Stimulated activated naive CD8-positive, alpha-beta T cell treated with anti-CD3 and anti-CD28 coated beads, Interleukin-15, Interleukin-2, amounts not matched to agents 100 ng/mL and 50 ng/mL, for 24 hours (primary cell): ENCODE measurements around the gene CCDC6.

Experiments used
- H3K27ac Mint-ChIP-seq: one replicate; pipeline ENCODE4 v1.8.0; 2021; ENCODE audit warnings: mild to moderate bottlenecking, mixed read lengths
- H3K27me3 Mint-ChIP-seq: one replicate; pipeline ENCODE4 v1.8.0; 2021; ENCODE audit warnings: mixed read lengths
- H3K36me3 Mint-ChIP-seq: one replicate; pipeline ENCODE4 v1.8.0; 2021; ENCODE audit warnings: low read depth, mixed read lengths
- H3K4me1 Mint-ChIP-seq: one replicate; pipeline ENCODE4 v1.8.0; 2021; ENCODE audit warnings: low read depth, mixed read lengths
- H3K4me3 Mint-ChIP-seq: one replicate; pipeline ENCODE4 v1.8.0; 2021; ENCODE audit warnings: mild to moderate bottlenecking, mixed read lengths
- H3K9me3 Mint-ChIP-seq: one replicate; pipeline ENCODE4 v1.8.0; 2021; ENCODE audit warnings: mixed read lengths

Gene CCDC6

DNA sequence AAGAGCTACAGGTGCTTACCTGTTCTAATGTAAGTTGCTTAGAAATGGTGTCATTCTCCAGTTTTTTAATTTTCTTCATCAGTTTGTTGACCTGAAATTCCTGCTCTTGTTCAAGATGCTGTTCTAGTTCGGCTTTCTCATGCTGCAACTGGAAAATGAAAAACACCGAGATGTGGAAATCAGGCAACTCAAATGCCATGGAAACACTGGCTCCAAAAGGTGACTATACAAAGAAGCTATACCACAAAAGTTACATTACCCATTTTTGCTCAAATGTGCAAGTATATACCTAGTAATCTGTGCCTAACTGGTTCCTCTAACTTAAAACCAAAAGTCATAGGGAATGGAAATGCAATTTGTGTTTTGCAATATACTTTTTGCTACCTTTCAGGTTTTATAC lies 73.8 kb downstream of the CCDC6 start:
- no peaks in the 10 kb centered on the region for H3K27me3 Mint-ChIP-seq

DNA sequence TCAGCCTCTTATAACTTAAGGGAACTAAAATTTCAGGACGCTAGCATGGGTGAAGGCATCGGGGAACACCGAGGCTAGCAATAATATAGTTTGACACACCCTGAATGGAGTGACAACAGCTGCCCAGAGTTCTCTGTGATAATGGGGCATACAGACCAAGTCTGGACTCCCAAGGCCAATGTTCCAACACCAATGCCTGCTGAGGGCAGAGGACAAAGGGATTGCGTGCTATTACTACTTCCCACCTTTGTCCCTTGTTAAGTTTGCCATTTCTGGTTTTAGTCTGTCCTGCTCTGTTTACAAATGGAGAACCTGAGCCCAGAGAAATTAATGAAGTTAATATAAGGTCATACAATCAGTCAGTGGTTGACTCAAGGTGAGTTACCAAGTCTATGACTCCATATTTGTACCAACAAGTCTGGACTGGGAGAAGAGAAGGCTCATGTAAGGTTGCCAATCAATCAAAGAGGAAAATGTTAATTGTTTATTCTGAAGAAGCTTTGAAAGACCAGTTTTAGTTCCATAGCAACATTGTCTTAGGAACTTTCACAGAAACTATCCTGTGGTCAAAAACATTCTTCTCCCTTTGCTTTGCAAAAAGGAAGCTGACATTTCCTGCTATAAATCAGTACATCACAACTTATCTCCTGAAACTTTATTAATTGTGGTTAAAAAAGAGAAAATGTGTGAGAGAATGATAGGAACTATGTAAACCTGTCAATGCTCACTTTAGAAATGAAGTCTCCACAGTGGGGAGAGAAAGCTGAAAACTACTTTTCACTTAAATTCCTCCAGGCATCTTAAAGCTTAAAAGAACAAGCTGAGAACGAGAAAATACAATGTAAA lies 74.5 kb downstream of the CCDC6 start:
- Mint-ChIP-seq H3K4me3 (no peak overlapping the region), H3K4me1 (peaks cover 52% of the 10 kb centered on the region), H3K9me3 (no peaks in the 10 kb centered on the region), H3K27ac (peak overlapping the region; percentile 53), H3K36me3 (peaks cover 45% of the 10 kb centered on the region), H3K27me3 (no peaks in the 10 kb centered on the region)

More for the DNA sequence above, 73.8 kb downstream of the CCDC6 start:
- Mint-ChIP-seq H3K4me3 (no peak overlapping the region), H3K4me1 (peaks cover 55% of the 10 kb centered on the region), H3K9me3 (no peaks in the 10 kb centered on the region), H3K27ac (no peak overlapping the region), H3K36me3 (peaks cover 44% of the 10 kb centered on the region)

GRCh38 chr10:59830601-59831259 lies 75.6 kb downstream of the CCDC6 start:
- Mint-ChIP-seq H3K27me3 (no peaks in the 10 kb centered on the region), H3K27ac (no peak overlapping the region), H3K4me1 (peaks cover 54% of the 10 kb centered on the region), H3K4me3 (no peak overlapping the region), H3K9me3 (no peaks in the 10 kb centered on the region), H3K36me3 (peaks cover 57% of the 10 kb centered on the region)

DNA sequence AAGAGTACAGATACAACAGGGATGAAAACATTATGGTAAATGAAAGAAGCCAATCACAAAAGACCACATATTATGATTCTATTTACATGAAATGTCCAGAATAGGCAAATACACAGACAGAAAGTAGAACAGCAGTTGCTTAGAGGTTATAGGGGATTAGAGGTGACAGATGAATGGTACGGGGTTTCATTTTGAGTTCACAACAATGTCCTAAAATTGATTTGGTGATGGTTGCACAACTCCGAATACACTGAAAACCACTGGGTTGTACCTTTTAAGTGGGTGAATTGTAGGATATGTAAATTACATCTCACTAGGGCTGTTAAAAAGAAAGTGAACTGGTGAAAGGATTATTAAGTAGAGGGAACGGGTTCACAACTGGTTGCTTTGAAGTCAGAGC lies 76.8 kb downstream of the CCDC6 start:
- Mint-ChIP-seq H3K27me3 (no peaks in the 10 kb centered on the region), H3K9me3 (no peaks in the 10 kb centered on the region), H3K36me3 (peaks cover 59% of the 10 kb centered on the region), H3K27ac (no peak overlapping the region), H3K4me3 (no peak overlapping the region), H3K4me1 (peaks cover 47% of the 10 kb centered on the region)

- H3K4me3 Mint-ChIP-seq, result no peak overlapping the region
- peaks cover 63% of the 10 kb centered on the region for H3K36me3 Mint-ChIP-seq
- H3K27me3 Mint-ChIP-seq, result no peaks in the 10 kb centered on the region
- peaks cover 51% of the 10 kb centered on the region for H3K4me1 Mint-ChIP-seq
- H3K27ac Mint-ChIP-seq, result no peak overlapping the region
- H3K9me3 Mint-ChIP-seq, result no peaks in the 10 kb centered on the region
Observed at GRCh38 chr10:59829024-59829423, 77.3 kb downstream of the CCDC6 start.

- H3K4me3 Mint-ChIP-seq, result no peak overlapping the region
- no peaks in the 10 kb centered on the region for H3K27me3 Mint-ChIP-seq
- H3K9me3 Mint-ChIP-seq, result no peaks in the 10 kb centered on the region
- peaks cover 54% of the 10 kb centered on the region for H3K4me1 Mint-ChIP-seq
- peaks cover 54% of the 10 kb centered on the region for H3K36me3 Mint-ChIP-seq
- H3K27ac Mint-ChIP-seq, result no peak overlapping the region
Observed at GRCh38 chr10:59825932-59826331, 80.4 kb downstream of the CCDC6 start.

DNA sequence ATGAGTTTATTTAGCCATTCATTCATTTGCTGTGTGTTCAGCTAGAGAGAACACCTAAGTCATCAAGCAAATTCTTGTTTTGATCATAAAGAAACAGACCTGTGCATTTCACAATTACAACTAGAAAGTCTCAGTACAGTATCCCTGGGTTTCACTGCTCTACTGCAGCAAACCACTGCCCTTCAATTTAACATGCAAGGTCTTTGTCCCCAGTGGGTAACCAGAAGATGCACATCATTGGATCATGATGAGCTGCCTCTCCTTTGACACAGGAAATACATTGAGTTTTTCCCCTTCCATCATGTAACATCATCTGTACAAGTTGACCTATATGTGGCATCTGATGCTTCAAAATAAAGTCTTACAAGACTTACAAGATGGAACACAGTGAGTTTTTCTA lies 82.6 kb downstream of the CCDC6 start:
- H3K36me3 Mint-ChIP-seq, result peaks cover 52% of the 10 kb centered on the region
- H3K9me3 Mint-ChIP-seq, result no peaks in the 10 kb centered on the region
- peaks cover 57% of the 10 kb centered on the region for H3K4me1 Mint-ChIP-seq
- H3K27me3 Mint-ChIP-seq, result no peaks in the 10 kb centered on the region
- H3K27ac Mint-ChIP-seq, result no peak overlapping the region
- no peak overlapping the region for H3K4me3 Mint-ChIP-seq

GRCh38 chr10:59823111-59823510 lies 83.2 kb downstream of the CCDC6 start:
- Mint-ChIP-seq H3K4me3 (no peak overlapping the region), H3K36me3 (peaks cover 52% of the 10 kb centered on the region), H3K4me1 (peaks cover 54% of the 10 kb centered on the region), H3K27me3 (no peaks in the 10 kb centered on the region), H3K9me3 (no peaks in the 10 kb centered on the region), H3K27ac (no peak overlapping the region)

DNA sequence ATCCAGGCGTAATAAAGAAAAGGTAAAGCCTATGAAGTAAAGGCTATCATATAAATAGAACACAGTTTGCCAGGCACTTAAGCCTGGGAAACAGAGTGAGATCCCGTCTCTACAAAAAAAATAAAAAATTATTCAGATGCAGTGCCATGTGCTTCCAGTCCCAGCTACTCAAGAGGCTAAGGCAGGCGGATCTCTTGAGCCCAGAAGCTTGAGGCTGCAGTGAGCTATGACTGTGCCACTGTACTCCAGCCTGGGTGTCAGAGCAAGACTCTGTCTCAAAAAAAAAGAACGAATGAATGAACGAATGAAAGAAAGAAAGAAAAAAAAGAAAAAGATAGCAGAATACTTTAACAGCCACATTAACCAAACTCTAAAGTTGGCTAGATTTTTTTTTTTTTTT lies 85.9 kb downstream of the CCDC6 start:
- no peaks in the 10 kb centered on the region for H3K9me3 Mint-ChIP-seq
- peaks cover 53% of the 10 kb centered on the region for H3K4me1 Mint-ChIP-seq
- H3K4me3 Mint-ChIP-seq, result no peak overlapping the region
- H3K27me3 Mint-ChIP-seq, result no peaks in the 10 kb centered on the region
- H3K36me3 Mint-ChIP-seq, result peaks cover 58% of the 10 kb centered on the region
- no peak overlapping the region for H3K27ac Mint-ChIP-seq

GRCh38 chr10:59819683-59820082 lies 86.7 kb downstream of the CCDC6 start:
- Mint-ChIP-seq H3K4me3 (no peak overlapping the region), H3K9me3 (no peaks in the 10 kb centered on the region), H3K27ac (no peak overlapping the region), H3K36me3 (peaks cover 58% of the 10 kb centered on the region), H3K4me1 (peaks cover 56% of the 10 kb centered on the region), H3K27me3 (no peaks in the 10 kb centered on the region)

GRCh38 chr10:59819265-59819664 lies 87.1 kb downstream of the CCDC6 start:
- no peaks in the 10 kb centered on the region for H3K9me3 Mint-ChIP-seq
- H3K27me3 Mint-ChIP-seq, result no peaks in the 10 kb centered on the region
- H3K36me3 Mint-ChIP-seq, result peaks cover 58% of the 10 kb centered on the region
- H3K4me1 Mint-ChIP-seq, result peaks cover 54% of the 10 kb centered on the region
- no peak overlapping the region for H3K4me3 Mint-ChIP-seq
- H3K27ac Mint-ChIP-seq, result no peak overlapping the region

DNA sequence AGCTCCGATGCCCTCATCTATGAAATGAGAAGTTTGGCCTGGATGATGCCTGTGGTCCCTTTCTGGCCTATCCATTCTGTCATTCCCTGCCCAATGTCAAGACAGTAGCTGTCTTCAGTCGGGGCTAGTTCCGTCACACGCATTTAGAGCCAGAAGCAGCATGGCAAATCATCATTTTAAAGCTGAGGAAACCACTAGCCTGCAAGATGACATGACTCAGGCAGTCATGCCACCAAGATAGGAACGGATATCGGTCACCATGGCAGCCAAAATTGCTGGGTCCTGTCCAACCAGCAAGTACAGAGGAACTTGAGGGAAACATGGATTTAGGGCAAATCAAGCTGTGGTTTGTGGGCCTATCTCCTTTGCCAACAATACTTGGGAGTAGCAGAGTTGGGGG lies 88.6 kb downstream of the CCDC6 start:
- Mint-ChIP-seq H3K9me3 (no peaks in the 10 kb centered on the region), H3K27ac (no peak overlapping the region), H3K27me3 (no peaks in the 10 kb centered on the region), H3K4me1 (peaks cover 47% of the 10 kb centered on the region), H3K4me3 (no peak overlapping the region), H3K36me3 (peaks cover 67% of the 10 kb centered on the region)

DNA sequence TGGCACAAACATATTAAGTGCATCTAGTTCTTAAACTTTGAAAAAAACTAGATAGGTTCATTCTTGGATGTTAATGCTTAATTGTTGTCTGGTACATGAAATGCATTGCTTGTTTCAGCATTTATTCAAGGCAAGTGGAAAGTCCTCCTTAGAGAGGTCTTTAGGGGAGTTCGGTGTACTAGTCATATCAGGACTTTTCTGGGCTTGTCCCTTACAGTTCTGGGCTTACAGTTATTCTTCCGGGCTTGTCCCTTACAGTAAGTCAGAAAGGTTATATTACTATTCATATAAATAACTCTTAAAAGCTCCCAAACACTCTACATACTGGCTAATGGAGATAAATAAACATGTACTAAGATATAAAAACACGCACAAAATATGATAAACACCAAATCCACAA lies 91.5 kb downstream of the CCDC6 start:
- Mint-ChIP-seq H3K27ac (no peak overlapping the region), H3K4me1 (peaks cover 25% of the 10 kb centered on the region), H3K9me3 (no peaks in the 10 kb centered on the region), H3K27me3 (no peaks in the 10 kb centered on the region), H3K4me3 (no peak overlapping the region), H3K36me3 (peaks cover 77% of the 10 kb centered on the region)

DNA sequence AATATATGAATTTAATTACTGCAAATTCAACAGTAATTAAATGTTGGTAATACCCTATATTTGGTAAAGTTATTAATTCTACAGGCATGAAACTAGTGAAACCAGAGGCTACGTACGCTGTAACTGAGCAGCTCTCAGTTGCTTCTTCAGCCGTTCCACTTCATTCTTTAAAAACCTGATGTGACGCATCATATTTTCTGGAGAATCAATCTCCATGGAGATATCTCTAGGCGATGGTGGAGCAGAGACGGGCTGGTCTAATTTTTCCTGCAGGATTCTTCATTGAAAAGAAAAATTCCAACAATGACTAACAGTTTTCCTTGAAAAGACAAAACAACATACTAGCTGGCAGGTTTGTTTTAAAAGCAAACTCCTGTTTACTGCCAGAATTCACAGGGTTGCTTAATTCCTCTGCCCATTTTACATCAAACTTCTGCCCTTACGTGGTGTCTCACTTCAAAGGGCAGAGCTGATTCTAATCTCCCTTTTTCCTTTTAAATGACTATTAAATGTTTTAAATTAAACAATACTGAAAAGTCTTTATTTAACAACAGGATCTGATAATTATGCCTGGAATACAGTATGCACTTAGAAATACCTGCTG lies 93.7 kb downstream of the CCDC6 start:
- no peaks in the 10 kb centered on the region for H3K27me3 Mint-ChIP-seq
- no peaks in the 10 kb centered on the region for H3K9me3 Mint-ChIP-seq
- H3K27ac Mint-ChIP-seq, result no peak overlapping the region
- H3K36me3 Mint-ChIP-seq, result peaks cover 69% of the 10 kb centered on the region
- no peak overlapping the region for H3K4me3 Mint-ChIP-seq
- peaks cover 9% of the 10 kb centered on the region for H3K4me1 Mint-ChIP-seq

- H3K36me3 Mint-ChIP-seq, result peaks cover 71% of the 10 kb centered on the region
- peaks cover under 1% of the 10 kb centered on the region for H3K4me1 Mint-ChIP-seq
Observed at GRCh38 chr10:59809644-59809974, 96.7 kb downstream of the CCDC6 start.

More at GRCh38 chr10:59809644-59809974, 96.7 kb downstream of the CCDC6 start:
- H3K9me3 Mint-ChIP-seq, result no peaks in the 10 kb centered on the region
- H3K27me3 Mint-ChIP-seq, result no peaks in the 10 kb centered on the region
- H3K4me3 Mint-ChIP-seq, result no peak overlapping the region
- H3K27ac Mint-ChIP-seq, result no peak overlapping the region
